Measurements from ENCODE around the gene LMF1. TPM values are rescaled to one million over a fixed set of nuclear protein-coding genes. Genes with fewer than 3 reads are reported as not detected.
"Not testable (repeated sequence)": the region's sequence is repeated elsewhere in the genome, so short reads cannot be mapped to it uniquely, and the experiment has no call there.

Gene LMF1
- total RNA-seq, 1 experiment from 2014 or later, result 25.9 TPM

- in situ Hi-C loops (cut with HindIII; ENCODE audit: low sequenced_read_pairs), result loop anchor here (25.0 kb wide), 1 partner anchor 159 kb away; the partner anchor contains the start of genes ANTKMT, FBXL16 and METRN
- DNase-seq (ENCODE audit: low spot score), result no peak
Observed at GRCh38 chr16:870856-871561, 99.8 kb downstream of the LMF1 start.

- in situ Hi-C loops (cut with HindIII; ENCODE audit: low sequenced_read_pairs), result loop anchor here (25.0 kb wide), 1 partner anchor 158 kb away; the partner anchor contains the start of genes ANTKMT, FBXL16 and METRN
- DNase-seq (ENCODE audit: low spot score), result no peak
Observed at GRCh38 chr16:869823-870641, 100.8 kb downstream of the LMF1 start.

- no peak for DNase-seq (ENCODE audit: low spot score)
- in situ Hi-C loops (cut with HindIII; ENCODE audit: low sequenced_read_pairs), result loop anchor here (25.0 kb wide), 1 partner anchor 157 kb away; the partner anchor contains the start of genes ANTKMT, FBXL16 and METRN
Observed at GRCh38 chr16:868846-869822, 101.7 kb downstream of the LMF1 start.

- in situ Hi-C loops (cut with HindIII; ENCODE audit: low sequenced_read_pairs), result loop anchor here (25.0 kb wide), 1 partner anchor 156 kb away; the partner anchor contains the start of genes ANTKMT, FBXL16 and METRN
- no peak for DNase-seq (ENCODE audit: low spot score)
Observed at GRCh38 chr16:868386-868755, 102.4 kb downstream of the LMF1 start.

GRCh38 chr16:867421-868385 lies 103.1 kb downstream of the LMF1 start:
- in situ Hi-C loops (cut with HindIII; ENCODE audit: low sequenced_read_pairs), result loop anchor here (25.0 kb wide), 1 partner anchor 155 kb away; the partner anchor contains the start of genes ANTKMT, FBXL16 and METRN
- DNase-seq (ENCODE audit: low spot score), result no peak

GRCh38 chr16:866252-866896 lies 104.4 kb downstream of the LMF1 start:
- no peak for DNase-seq (ENCODE audit: low spot score)
- in situ Hi-C loops (cut with HindIII; ENCODE audit: low sequenced_read_pairs), result loop anchor here (25.0 kb wide), 1 partner anchor 154 kb away; the partner anchor contains the start of genes ANTKMT, FBXL16 and METRN

GRCh38 chr16:865026-865425 lies 105.8 kb downstream of the LMF1 start:
- in situ Hi-C loops (cut with HindIII; ENCODE audit: low sequenced_read_pairs), result loop anchor here (25.0 kb wide), 1 partner anchor 153 kb away; the partner anchor contains the start of genes ANTKMT, FBXL16 and METRN
- DNase-seq (ENCODE audit: low spot score), result no peak

- DNase-seq (ENCODE audit: low spot score), result no peak
- in situ Hi-C loops (cut with HindIII; ENCODE audit: low sequenced_read_pairs), result loop anchor here (25.0 kb wide), 1 partner anchor 149 kb away; the partner anchor contains the start of genes ANTKMT, FBXL16 and METRN
Observed at GRCh38 chr16:861446-861845, 109.3 kb downstream of the LMF1 start.

GRCh38 chr16:860891-861290 lies 109.9 kb downstream of the LMF1 start:
- in situ Hi-C loops (cut with HindIII; ENCODE audit: low sequenced_read_pairs), result loop anchor here (25.0 kb wide), 1 partner anchor 149 kb away; the partner anchor contains the start of genes ANTKMT, FBXL16 and METRN
- no peak for DNase-seq (ENCODE audit: low spot score)

- DNase-seq (ENCODE audit: low spot score), result not testable (repeated sequence)
- in situ Hi-C loops (cut with HindIII; ENCODE audit: low sequenced_read_pairs), result loop anchor here (25.0 kb wide), 1 partner anchor 147 kb away; the partner anchor contains the start of genes ANTKMT, FBXL16 and METRN
Observed at GRCh38 chr16:858971-859370, 111.8 kb downstream of the LMF1 start.

GRCh38 chr16:858441-858840 lies 112.3 kb downstream of the LMF1 start:
- in situ Hi-C loops (cut with HindIII; ENCODE audit: low sequenced_read_pairs), result loop anchor here (25.0 kb wide), 1 partner anchor 146 kb away; the partner anchor contains the start of genes ANTKMT, FBXL16 and METRN
- DNase-seq (ENCODE audit: low spot score), result not testable (repeated sequence)

GRCh38 chr16:856811-857210 lies 114.0 kb downstream of the LMF1 start:
- no peak for DNase-seq (ENCODE audit: low spot score)
- in situ Hi-C loops (cut with HindIII; ENCODE audit: low sequenced_read_pairs), result loop anchor here (25.0 kb wide), 1 partner anchor 145 kb away; the partner anchor contains the start of genes ANTKMT, FBXL16 and METRN

- in situ Hi-C loops (cut with HindIII; ENCODE audit: low sequenced_read_pairs), result loop anchor here (25.0 kb wide), 1 partner anchor 144 kb away; the partner anchor contains the start of genes ANTKMT, FBXL16 and METRN
- DNase-seq (ENCODE audit: low spot score), result no peak
Observed at GRCh38 chr16:856101-856500, 114.7 kb downstream of the LMF1 start.

GRCh38 chr16:855471-855870 lies 115.3 kb downstream of the LMF1 start:
- in situ Hi-C loops (cut with HindIII; ENCODE audit: low sequenced_read_pairs), result loop anchor here (25.0 kb wide), 1 partner anchor 143 kb away; the partner anchor contains the start of genes ANTKMT, FBXL16 and METRN

GRCh38 chr16:854808-855410 lies 115.9 kb downstream of the LMF1 start:
- in situ Hi-C loops (cut with HindIII; ENCODE audit: low sequenced_read_pairs), result loop anchor here (25.0 kb wide), 1 partner anchor 143 kb away; the partner anchor contains the start of genes ANTKMT, FBXL16 and METRN
- DNase-seq (ENCODE audit: low spot score), result no peak

More at GRCh38 chr16:855471-855870, 115.3 kb downstream of the LMF1 start:
- no peak for DNase-seq (ENCODE audit: low spot score)

All from G401 (cell line).